T follicular helper cell (primary cell): ENCODE results near the gene FMC1.
"Not testable (repeated sequence)": the region's sequence is repeated elsewhere in the genome, so short reads cannot be mapped to it uniquely, and the experiment has no call there.

ENCODE experiments used
- DNase-seq: peaks from one replicate; pipeline ENCODE4 v3.0.0-alpha.2; 2020; ENCODE audit warnings: low read depth
- total RNA-seq, 2 experiments: gene quantifications; one replicate each; lab custom pipeline; 2026; lab: John Stamatoyannopoulos, UW

FMC1 gene, protein sequence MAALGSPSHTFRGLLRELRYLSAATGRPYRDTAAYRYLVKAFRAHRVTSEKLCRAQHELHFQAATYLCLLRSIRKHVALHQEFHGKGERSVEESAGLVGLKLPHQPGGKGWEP
- 0.42 to 0.43 reads per million in 2 experiments for total RNA-seq

DNA sequence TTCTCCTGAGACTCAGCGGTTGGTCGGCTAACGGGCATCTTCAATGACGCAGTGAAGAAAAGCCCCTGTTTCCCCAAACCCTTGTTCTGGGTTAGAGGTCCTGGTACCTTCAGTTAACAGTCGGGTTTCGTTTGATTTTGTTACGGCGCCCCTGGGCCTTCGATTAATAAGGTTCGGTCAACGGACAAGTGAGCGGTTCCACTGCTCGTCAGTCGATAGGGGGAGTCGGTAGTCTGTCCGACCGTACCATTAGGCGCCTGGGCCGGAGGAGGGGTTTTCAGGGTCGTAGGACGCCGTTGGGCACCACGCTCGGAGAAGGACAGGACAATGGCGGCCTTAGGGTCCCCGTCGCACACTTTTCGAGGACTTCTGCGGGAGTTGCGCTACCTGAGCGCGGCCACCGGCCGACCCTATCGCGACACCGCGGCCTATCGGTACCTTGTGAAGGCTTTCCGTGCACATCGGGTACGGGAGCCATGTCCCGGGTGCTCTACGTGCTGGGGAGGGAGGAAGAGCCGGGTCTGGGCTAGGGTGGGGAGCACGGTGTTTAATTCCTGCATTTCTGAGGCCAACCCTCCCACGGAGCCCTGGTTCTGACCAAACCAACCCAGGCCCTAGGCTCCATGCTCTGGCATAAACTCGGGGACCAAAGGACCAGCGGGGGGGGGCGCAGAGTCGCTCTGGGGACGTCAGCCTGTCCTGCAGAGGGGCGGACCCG lies at the start of gene FMC1:
TSS of gene FMC1 (plus strand) at position 280 of the 718 bp plus-strand sequence. CDS start at position 328, 48 bp downstream.
- DNase-seq: peak; percentile 74

- no peak for DNase-seq
These were observed 48.3 kb upstream of the FMC1 start for GRCh38 chr7:139292821-139293220.

- no peak for DNase-seq
These were observed 47.6 kb upstream of the FMC1 start for GRCh38 chr7:139293534-139293933.

GRCh38 chr7:139294241-139294640 lies 46.9 kb upstream of the FMC1 start:
- no peak for DNase-seq

DNA sequence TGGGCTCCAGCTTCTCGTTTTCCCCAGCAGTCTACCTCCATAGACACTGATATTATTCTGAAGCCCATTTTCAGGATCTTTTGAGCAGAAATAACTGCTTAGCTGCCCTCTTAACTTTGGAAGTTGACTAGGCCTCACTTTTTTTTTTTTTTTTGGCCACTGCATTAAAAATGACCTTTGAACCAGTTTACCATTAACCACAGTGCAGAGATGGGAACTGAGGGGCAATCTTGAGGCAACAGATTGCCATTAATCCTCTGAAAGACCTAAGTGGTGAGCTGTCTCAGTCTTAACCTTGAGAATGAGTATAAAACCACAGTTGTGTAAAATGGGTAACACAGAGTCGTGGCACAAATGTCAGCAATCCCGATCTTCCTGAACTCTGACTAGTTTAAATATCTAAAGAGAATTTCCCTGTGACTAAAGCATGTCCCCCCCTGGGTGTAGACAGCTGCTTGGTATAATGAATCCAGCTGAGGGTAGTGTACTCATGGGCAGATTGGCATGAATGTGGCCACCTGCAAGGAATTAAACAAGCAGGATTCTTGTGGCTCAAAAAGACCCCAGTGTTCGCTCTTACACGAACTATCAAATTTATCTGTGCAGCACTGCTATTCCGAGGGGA lies 46.1 kb upstream of the FMC1 start:
- DNase-seq: no peak

GRCh38 chr7:139297795-139298194 lies 43.3 kb upstream of the FMC1 start:
- no peak for DNase-seq

- DNase-seq: no peak
These were observed 41.8 kb upstream of the FMC1 start for GRCh38 chr7:139299296-139299695.

GRCh38 chr7:139300390-139300789 lies 40.7 kb upstream of the FMC1 start:
- DNase-seq: no peak

GRCh38 chr7:139304517-139304916 lies 36.6 kb upstream of the FMC1 start:
- DNase-seq: no peak

GRCh38 chr7:139317939-139318505 lies 23.1 kb upstream of the FMC1 start:
- no peak for DNase-seq

DNA sequence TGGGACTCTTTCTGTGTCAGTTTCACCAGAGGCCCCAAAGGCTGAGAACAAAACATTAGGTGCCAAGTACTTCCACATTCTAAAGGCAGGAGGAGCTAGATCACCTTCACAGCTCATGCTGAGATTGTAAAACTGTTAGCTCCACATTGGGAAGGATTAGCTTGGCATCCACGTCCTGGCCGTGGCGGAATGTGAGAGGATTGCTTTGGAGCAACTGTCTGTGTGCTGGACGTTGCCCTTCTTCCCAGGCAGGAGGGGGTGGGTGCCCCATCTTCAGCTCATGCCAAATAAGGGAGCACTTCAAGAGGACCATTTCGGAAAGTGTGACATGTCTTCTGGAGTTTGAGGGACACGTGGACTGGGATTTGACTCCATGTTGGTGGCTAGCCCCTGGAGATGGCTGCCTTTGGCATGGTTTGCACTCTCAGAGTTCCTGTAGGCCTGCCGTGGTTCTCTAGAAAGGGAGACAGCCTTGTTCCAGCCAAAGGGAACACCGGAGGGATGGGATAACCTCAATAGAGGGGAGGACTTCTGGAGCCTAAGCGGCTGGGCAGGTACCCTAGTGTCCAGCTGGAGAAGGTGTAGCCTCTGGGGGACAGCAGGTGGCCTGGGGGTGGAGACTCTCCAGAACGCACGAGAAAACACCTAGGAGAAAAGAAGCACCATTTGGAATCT lies 19.9 kb upstream of the FMC1 start:
- no peak for DNase-seq

GRCh38 chr7:139324709-139325108 lies 16.4 kb upstream of the FMC1 start:
- not testable (repeated sequence) for DNase-seq

DNA sequence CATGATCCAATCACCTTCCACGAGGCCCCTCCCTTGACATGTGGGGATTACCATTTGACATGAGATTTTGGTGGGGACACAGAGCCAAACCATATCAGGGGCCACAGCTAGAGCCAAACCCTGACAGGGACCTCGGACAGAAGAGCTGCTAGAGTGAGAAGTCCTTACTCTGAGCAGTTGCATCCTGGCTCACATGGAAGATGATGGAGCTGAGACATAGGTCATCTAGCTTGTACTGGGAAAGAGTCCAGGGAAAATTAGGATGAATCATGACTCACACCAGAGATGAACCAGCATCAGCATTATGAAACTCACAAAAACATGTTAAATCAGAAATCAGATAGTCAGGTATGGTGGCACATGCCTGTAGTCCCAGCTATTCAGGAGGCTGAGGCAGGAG lies 12.8 kb upstream of the FMC1 start:
- DNase-seq: no peak

GRCh38 chr7:139329119-139329518 lies 12.0 kb upstream of the FMC1 start:
- no peak for DNase-seq

DNA sequence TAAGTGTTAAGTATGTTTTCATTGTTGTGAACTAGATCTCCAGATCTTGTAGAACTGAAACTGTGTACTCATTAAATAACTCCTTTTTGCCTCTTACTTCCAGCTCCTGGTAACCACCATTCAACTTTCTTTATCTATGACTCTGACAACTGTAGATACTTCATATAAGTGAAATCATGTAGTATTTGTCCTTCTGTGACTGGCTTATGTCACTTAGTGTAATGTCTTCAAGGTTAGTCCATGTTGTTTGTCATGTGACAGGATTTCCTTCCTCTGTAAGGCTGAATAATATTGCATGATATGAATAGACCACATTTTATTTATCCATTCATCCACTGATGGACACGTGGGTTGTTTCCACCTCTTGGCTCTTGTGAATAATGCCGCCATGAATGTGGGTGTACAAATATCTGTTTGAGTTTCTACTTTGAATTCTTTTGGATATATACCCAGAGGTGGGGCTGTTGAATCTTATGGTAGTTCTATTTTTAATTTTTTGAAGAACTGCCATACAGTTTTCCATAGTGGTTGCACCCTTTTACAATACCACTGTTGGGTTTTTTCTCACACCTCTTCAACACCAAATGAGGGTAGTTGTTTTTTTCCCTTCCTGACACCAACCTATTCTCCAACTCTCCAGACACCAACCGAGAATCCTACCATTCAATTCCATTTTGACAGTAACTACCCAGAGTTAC lies 10.7 kb upstream of the FMC1 start:
- no peak for DNase-seq

DNA sequence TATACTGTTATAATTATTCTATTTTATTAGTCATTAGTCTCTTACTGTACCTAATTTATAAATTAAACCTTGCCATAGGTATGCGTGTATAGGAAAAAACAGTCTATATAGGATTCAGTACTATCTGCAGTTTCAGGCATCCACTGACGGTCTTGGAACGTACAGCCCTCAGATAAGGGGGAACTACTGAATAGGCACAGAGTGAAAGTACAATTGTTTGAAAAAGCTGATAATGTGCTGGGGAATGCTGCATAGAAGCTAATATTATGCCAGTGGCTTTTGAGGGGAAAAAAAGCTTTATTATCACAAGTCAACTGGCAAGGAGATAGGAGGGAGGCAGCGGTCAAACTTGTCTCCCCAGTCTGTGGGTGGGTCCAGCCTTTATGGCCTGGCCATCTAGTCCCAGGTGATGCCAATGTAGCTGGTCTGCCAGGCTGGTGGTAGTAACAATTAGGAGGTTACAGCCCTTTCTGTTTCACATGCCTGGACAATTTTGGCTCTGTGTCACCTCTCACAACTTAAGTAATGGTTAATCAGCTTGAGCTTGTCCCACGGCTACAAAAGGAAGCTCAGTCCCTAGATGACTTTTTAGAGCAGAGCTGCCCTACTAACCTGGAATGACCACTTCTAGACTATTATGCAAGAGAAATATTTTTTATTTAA lies 8.3 kb upstream of the FMC1 start:
- DNase-seq: no peak

DNA sequence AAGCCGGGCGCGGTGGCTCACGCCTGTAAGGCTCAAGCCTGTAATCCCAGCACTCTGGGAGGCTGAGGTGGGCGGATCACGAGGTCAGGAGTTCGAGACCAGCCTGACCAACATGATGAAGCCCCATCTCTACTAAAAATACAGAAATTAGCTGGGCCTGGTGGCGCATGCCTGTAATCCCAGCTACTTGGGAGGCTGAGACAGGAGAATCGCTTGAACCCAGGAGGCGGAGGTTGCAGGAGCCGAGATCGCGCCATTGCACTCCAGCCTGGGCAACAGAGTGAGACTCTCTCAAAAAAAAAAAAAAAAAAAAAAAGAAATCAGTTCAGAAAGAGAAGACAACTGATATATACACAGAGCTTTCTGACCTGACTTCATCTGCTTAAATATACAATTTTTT lies 7.7 kb upstream of the FMC1 start:
- not testable (repeated sequence) for DNase-seq

GRCh38 chr7:139334399-139335150 lies 6.6 kb upstream of the FMC1 start:
- DNase-seq: no peak

DNA sequence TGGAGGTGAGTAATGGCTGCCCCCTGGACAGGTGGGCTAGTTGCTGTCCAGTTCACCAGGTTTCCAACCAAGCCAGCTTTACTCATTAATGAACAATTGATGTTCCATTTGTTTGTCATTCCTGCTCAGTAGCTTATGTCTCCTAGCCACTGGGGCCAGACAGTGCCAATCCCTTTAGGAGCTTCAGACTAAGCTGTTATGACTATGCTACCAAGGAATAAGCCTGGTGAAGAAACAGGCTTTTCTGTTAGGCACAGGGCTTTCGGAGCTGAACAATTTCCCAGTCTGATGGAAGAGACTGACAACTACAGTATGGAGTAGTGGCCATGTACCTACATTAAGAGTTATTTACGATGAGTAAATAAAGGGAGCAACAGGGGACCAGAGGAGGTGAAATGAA lies 2.1 kb upstream of the FMC1 start:
- no peak for DNase-seq

- DNase-seq: no peak
These were observed 1.5 kb upstream of the FMC1 start for GRCh38 chr7:139339698-139340036.
